GM18870 (cell line): ENCODE data around the gene TMEM145.

Experiments
- ATAC-seq: cut with Tn5 transposase; IDR thresholded peaks from one replicate; pipeline ENCODE4 v1.9.1; 2021; ENCODE audit warnings: moderate library complexity; ENCODE audit not compliant: unreplicated experiment

The TMEM145 gene

GRCh38 chr19:42288881-42289555 lies 24.1 kb upstream of the TMEM145 start:
- ATAC-seq: no peak

DNA sequence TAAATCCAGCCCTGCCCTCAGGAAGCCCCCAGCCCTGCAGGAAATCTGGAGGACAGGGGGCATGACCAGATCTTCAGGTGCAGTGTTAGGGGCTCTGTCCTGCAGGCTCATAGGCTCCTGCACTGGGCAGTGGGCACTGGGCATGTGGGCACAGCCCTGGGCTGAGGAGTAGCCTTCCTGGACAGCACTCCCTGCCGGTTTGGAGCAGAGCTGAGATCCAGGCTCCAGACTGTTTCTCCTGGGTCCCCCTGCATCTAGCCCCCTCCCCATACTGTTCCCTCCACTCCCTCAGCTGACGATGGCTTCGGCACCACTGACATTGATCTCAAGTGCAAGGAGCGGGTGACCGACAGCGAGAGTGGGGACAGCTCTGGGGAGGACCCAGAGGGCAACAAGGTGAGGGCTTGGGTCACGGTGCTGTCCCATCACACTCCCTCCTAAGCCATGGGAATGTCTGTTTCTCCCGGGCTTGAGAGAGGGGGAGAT lies 23.5 kb upstream of the TMEM145 start:
- no peak for ATAC-seq

GRCh38 chr19:42290136-42290522 lies 23.0 kb upstream of the TMEM145 start:
- ATAC-seq: no peak

GRCh38 chr19:42290523-42291434 lies 22.3 kb upstream of the TMEM145 start:
- no peak for ATAC-seq

DNA sequence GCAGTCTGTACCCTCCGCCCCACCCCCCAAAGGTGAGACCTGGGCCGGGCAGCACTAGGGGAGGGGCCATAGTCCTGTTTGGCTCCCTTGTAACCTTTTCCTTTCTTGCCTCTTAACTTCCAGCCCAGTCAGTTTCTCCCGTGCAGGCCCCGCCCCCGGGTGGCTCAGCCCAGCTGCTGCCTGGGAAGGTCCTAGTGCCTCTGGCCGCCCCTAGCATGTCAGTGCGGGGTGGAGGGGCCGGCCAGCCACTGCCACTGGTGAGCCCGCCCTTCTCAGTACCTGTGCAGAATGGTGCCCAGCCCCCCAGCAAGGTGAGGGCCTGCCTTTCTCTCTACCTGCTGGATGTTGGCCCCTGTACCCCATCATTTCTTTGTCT lies 21.7 kb upstream of the TMEM145 start:
- no peak for ATAC-seq

DNA sequence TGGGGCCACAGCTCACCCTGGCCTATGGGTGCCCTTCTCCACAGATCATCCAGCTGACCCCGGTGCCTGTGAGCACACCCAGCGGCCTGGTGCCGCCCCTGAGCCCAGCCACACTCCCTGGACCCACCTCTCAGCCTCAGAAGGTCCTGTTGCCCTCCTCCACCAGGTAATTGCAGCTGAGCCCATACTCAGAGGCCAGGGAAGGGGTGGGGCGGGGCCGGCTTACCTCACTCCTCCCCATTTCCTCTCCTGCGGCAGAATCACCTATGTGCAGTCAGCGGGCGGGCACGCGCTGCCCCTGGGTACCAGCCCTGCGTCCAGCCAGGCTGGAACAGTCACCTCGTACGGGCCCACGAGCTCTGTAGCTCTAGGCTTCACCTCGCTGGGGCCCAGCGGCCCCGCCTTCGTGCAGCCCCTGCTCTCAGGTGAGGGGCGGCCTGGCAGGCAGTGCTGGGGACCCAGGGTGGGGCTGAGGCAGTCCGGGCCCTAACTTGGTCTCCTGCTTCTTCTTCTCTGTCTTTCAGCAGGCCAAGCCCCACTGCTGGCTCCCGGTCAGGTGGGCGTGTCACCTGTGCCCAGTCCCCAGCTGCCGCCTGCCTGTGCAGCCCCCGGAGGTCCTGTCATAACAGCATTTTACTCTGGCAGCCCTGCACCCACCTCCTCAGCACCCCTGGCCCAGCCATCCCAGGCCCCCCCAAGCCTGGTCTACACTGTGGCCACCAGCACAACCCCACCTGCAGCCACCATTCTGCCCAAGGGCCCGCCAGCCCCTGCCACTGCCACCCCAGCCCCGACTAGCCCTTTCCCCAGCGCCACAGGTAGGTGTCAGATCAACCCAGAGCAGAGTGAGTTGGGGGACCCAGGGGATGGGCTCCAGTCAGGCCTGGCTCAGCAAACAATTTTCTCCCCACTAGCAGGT lies 20.8 kb upstream of the TMEM145 start:
- ATAC-seq: no peak

DNA sequence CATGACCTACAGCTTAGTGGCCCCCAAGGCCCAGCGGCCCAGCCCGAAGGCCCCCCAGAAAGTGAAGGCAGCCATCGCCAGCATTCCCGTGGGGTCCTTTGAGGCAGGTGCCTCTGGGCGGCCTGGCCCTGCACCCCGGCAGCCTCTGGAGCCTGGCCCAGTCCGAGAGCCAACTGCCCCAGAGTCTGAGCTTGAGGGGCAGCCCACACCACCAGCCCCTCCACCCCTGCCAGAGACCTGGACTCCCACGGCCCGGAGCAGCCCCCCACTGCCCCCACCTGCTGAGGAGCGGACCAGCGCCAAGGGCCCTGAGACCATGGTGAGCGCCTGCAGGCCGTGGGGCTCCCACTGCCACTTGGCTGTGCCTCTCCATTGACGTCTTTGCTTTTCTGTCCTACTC lies 20.1 kb upstream of the TMEM145 start:
- ATAC-seq: no peak

DNA sequence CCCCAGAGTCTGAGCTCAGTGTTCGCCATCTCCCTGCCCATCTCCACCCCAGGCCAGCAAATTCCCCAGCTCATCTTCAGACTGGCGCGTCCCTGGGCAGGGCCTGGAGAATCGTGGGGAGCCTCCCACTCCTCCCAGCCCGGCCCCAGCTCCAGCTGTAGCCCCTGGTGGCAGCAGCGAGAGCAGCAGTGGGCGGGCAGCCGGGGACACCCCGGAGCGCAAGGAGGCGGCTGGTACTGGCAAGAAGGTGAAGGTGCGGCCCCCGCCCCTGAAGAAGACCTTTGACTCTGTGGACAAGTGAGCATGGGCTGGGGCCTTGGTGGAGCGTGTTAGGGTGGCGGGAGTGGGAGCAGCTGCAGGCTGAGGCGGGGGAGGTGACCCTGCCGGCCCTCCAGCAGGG lies 19.6 kb upstream of the TMEM145 start:
- ATAC-seq: no peak

- no peak for ATAC-seq
Measured at GRCh38 chr19:42293948-42294347, 19.2 kb upstream of the TMEM145 start.

GRCh38 chr19:42294471-42295137 lies 18.5 kb upstream of the TMEM145 start:
- ATAC-seq: no peak

GRCh38 chr19:42295342-42295741 lies 17.8 kb upstream of the TMEM145 start:
- ATAC-seq: no peak

GRCh38 chr19:42295831-42296525 lies 17.1 kb upstream of the TMEM145 start:
- no peak for ATAC-seq

DNA sequence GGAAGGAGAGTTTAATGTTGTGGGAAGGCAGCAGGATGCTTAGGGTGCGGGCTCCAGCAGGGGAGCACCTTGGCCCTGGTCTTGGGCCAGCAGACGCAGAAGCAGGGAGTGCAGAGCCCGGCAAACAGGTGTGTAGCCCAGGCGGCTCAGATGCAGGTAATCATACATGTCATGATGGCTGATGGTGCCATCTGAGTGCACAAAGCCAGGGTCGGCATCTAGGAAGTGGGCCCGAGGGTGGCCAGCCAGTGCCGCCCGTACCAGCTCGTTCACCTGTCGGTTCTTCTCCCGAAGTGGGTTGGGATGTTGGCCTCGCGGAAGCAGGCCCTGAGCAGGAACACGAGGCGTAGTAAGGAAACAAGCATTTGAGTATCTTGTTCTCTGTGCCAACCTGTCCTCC lies 16.1 kb upstream of the TMEM145 start:
- no peak for ATAC-seq

GRCh38 chr19:42301646-42302203 lies 11.4 kb upstream of the TMEM145 start, which contains the start of gene PRR19:
Gene PRR19 (plus strand): TSS chr19:42302132. CDS start chr19:42309585, 7,453 bp downstream.
- ATAC-seq: no peak

DNA sequence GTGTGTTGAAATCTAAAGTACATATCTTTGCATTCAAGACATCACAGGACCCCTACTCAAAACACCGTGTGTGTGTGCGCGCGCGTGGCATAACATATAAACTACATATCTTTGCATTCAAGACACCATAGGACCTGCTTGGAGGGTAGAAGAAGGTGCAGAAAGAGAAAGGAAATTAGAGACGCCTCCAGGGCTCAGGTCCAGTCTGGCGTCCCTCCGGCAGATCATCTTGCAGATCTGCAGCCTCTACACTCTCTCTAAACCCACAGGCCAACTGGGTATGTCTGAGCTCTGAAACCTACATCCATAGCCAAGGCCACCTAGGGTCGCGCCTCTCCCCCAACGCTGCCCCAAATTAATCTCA lies 10.0 kb upstream of the TMEM145 start:
- no peak for ATAC-seq

DNA sequence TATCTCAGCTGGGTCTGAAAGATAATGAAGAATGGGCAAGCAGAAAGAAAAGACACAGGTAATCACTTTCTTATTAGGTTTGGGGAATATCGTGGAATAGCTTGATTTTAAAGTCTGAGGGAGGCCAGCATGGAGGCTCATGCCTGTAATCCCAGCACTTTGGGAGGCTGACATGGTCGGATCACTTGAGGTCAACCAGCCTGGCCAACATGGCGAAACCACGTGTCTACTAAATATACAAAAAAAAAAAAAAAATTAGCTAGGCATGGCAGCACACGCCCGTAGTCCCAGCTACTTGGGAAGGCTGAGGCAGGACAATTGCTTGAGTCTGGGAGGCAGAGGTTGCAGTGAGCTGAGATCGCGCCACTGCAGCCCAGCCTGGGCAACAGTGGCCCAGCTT lies 9.2 kb upstream of the TMEM145 start:
- ATAC-seq: no peak

GRCh38 chr19:42306646-42307045 lies 6.5 kb upstream of the TMEM145 start:
- no peak for ATAC-seq

- no peak for ATAC-seq
Measured at GRCh38 chr19:42309686-42310085, 3.4 kb upstream of the TMEM145 start.

DNA sequence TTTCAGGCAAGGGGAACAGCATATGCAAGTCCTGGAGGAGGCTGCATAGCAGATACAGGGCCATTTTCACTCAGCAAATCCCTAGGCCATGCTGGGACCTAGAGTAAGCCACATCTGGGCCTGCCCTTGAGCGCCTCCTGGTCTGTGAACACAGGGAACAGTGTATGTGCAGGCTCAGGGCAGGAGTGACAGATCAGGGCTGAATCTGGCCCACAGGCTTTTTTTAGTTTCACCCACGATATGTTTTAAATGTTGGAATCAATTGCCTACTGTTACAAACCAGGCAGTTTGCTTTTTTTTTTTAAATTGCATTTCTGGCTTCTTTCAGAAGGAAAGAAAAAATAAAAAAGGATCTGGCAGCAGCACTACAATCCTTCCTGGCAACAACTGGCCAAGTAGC lies 1.5 kb upstream of the TMEM145 start:
- ATAC-seq: no peak

DNA sequence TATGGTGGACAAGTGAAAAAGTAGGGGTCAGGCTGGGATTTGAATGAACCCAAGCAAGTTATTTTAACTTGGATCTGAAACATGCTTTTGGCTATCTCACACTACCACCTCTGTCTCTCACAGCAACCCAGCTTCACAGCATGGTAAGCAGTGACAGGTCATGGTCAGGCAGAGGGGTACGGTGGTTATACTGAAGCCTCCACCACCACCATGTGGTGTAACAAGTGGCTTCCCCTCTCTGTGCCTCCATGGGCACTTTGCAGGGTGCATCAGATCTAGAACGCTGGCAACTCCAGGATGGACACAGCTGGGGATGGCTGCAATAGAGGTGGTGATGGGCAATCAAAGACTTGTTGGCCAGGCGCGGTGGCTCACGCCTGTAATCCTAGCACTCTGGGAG lies 739 bp upstream of the TMEM145 start:
- no peak for ATAC-seq
